OCI-LY3 (cell line): ENCODE results near the gene RNF208.

Source experiments
- CTCF ChIP-seq: fragments of 200-600, 300-600 bp; sonication (generic); IDR thresholded peaks from 2 replicates; pipeline ENCODE4 v1.5.1; 2014; ENCODE audit warnings: antibody characterized with exemption, low read length, low read depth
- EZH2phosphoT487 ChIP-seq: fragments of 200-600 bp; shearing (Covaris generic); IDR thresholded peaks from 2 replicates; pipeline ENCODE4 v1.6.1; 2018; ENCODE audit warnings: antibody characterized with exemption, mixed run types, low read depth

GRCh38 chr9:137252555-137253506, 30.8 kb upstream of the RNF208 start:
- no peak for TF ChIP-seq CTCF
- TF ChIP-seq EZH2phosphoT487 = no peak
